NOMO-1 treated with DMSO at 0.1 percent for 48 hours (cell line): ENCODE measurements around the gene SMIM29.
A peak's percentile ranks its signal among the peaks of the same experiment; 100 is the strongest.
"Not testable (repeated sequence)": the region's sequence is repeated elsewhere in the genome, so short reads cannot be mapped to it uniquely, and the experiment has no call there.

Source experiments
- DNase-seq: peaks from one replicate; lab custom pipeline; 2025; ENCODE audit not compliant: unreplicated experiment; lab: John Stamatoyannopoulos, UW

The SMIM29 gene

GRCh38 chr6:34248727-34249468, at the start of gene SMIM29:
SMIM29 (minus strand) TSS chr6:34249006; CDS start chr6:34247791, 1,215 bp downstream.
- DNase-seq, result peak; percentile 80

GRCh38 chr6:34295721-34296120, 46.9 kb upstream of the SMIM29 start:
- no peak for DNase-seq

- no peak for DNase-seq
Observed at GRCh38 chr6:34292954-34293353, 44.1 kb upstream of the SMIM29 start.

- no peak for DNase-seq
Observed at GRCh38 chr6:34289137-34289536, 40.3 kb upstream of the SMIM29 start.

- DNase-seq, result no peak
Observed at GRCh38 chr6:34288581-34288980, 39.8 kb upstream of the SMIM29 start.

GRCh38 chr6:34285448-34286164, 36.8 kb upstream of the SMIM29 start:
- DNase-seq, result no peak

GRCh38 chr6:34284563-34285447, 36.0 kb upstream of the SMIM29 start:
- DNase-seq, result peak; percentile 86

- no peak for DNase-seq
Observed at GRCh38 chr6:34281702-34282334, 33.0 kb upstream of the SMIM29 start.

GRCh38 chr6:34280216-34280615, 31.4 kb upstream of the SMIM29 start:
- no peak for DNase-seq

- no peak for DNase-seq
Observed at GRCh38 chr6:34278833-34279232, 30.0 kb upstream of the SMIM29 start.

- DNase-seq, result no peak
Observed at GRCh38 chr6:34277763-34278112, 28.9 kb upstream of the SMIM29 start.

- no peak for DNase-seq
Observed at GRCh38 chr6:34276881-34277762, 28.3 kb upstream of the SMIM29 start.

- DNase-seq, result no peak
Observed at GRCh38 chr6:34276191-34276590, 27.4 kb upstream of the SMIM29 start.

GRCh38 chr6:34275128-34275804, 26.5 kb upstream of the SMIM29 start:
- no peak for DNase-seq

- no peak for DNase-seq
Observed at GRCh38 chr6:34274129-34274528, 25.3 kb upstream of the SMIM29 start.

GRCh38 chr6:34273242-34273805, 24.5 kb upstream of the SMIM29 start:
- peak; percentile 10 for DNase-seq

GRCh38 chr6:34272013-34272926, 23.5 kb upstream of the SMIM29 start:
- DNase-seq, result peak; percentile 60

GRCh38 chr6:34269658-34270341, 21.0 kb upstream of the SMIM29 start:
- not testable (repeated sequence) for DNase-seq
